ENCODE data around the gene BLOC1S4.
"Not testable (repeated sequence)": the region's sequence is repeated elsewhere in the genome, so short reads cannot be mapped to it uniquely, and the experiment has no call there.

The BLOC1S4 gene

GRCh38 chr4:6718932-6719610, 3.1 kb downstream of the BLOC1S4 start:
- DNase-seq (ENCODE audit: low read depth in 2 of 2), result no peak

GRCh38 chr4:6719611-6720179, 3.7 kb downstream of the BLOC1S4 start:
- no peak for DNase-seq (ENCODE audit: low read depth in 2 of 2)

- peak; percentile 77 to 78 for DNase-seq (ENCODE audit: low read depth in 2 of 2)
These were observed 4.3 kb downstream of the BLOC1S4 start for GRCh38 chr4:6720202-6720699.

- DNase-seq (ENCODE audit: low read depth in 2 of 2), result no peak
These were observed 5.1 kb downstream of the BLOC1S4 start for GRCh38 chr4:6721121-6721520.

- DNase-seq (ENCODE audit: low read depth in 2 of 2), result no peak
These were observed 6.9 kb downstream of the BLOC1S4 start for GRCh38 chr4:6722891-6723290.

- no peak for DNase-seq (ENCODE audit: low read depth in 2 of 2)
These were observed 7.9 kb downstream of the BLOC1S4 start for GRCh38 chr4:6723851-6724250.

GRCh38 chr4:6724421-6725111, 8.6 kb downstream of the BLOC1S4 start:
- DNase-seq (ENCODE audit: low read depth in 2 of 2), result no peak

GRCh38 chr4:6725427-6725961, 9.5 kb downstream of the BLOC1S4 start:
- not testable (repeated sequence) for DNase-seq (ENCODE audit: low read depth in 2 of 2)

- DNase-seq (ENCODE audit: low read depth in 2 of 2), result no peak
These were observed 11.3 kb downstream of the BLOC1S4 start for GRCh38 chr4:6727081-6727942.

- no peak for DNase-seq (ENCODE audit: low read depth in 2 of 2)
These were observed 11.9 kb downstream of the BLOC1S4 start for GRCh38 chr4:6727943-6728250.

- no peak for DNase-seq (ENCODE audit: low read depth in 2 of 2)
These were observed 12.5 kb downstream of the BLOC1S4 start for GRCh38 chr4:6728320-6729029.

- DNase-seq (ENCODE audit: low read depth in 2 of 2), result no peak
These were observed 14.8 kb downstream of the BLOC1S4 start for GRCh38 chr4:6730603-6731317.

- no peak for DNase-seq (ENCODE audit: low read depth in 2 of 2)
These were observed 15.3 kb downstream of the BLOC1S4 start for GRCh38 chr4:6731318-6731675.

GRCh38 chr4:6731780-6732179, 15.8 kb downstream of the BLOC1S4 start:
- DNase-seq (ENCODE audit: low read depth in 2 of 2), result no peak

GRCh38 chr4:6732441-6733357, 16.7 kb downstream of the BLOC1S4 start:
- no peak for DNase-seq (ENCODE audit: low read depth in 2 of 2)

GRCh38 chr4:6733358-6734164, 17.6 kb downstream of the BLOC1S4 start:
- DNase-seq (ENCODE audit: low read depth in 2 of 2), result no peak

GRCh38 chr4:6734165-6734786, 18.3 kb downstream of the BLOC1S4 start:
- no peak for DNase-seq (ENCODE audit: low read depth in 2 of 2)

- no peak for DNase-seq (ENCODE audit: low read depth in 2 of 2)
These were observed 23.9 kb downstream of the BLOC1S4 start for GRCh38 chr4:6739920-6740319.
